Smooth muscle cell (in vitro differentiated cells): ENCODE data around the gene PHF13. TPM values are rescaled to one million over a fixed set of nuclear protein-coding genes. Genes with fewer than 3 reads are reported as not detected.

Experiments used
- DNase-seq: peaks from one replicate; lab custom pipeline; 2025; ENCODE audit not compliant: unreplicated experiment; lab: John Stamatoyannopoulos, UW
- H2AFZ ChIP-seq: fragments of 200-600 bp; sonication (generic); 2 replicates; pipeline ENCODE4 v1.6.0; 2016; ENCODE audit warnings: antibody characterized with exemption, low read depth, mild to moderate bottlenecking
- H3F3A ChIP-seq: fragments of 200-600 bp; sonication (generic); 2 replicates; pipeline ENCODE4 v1.6.0; 2017; ENCODE audit warnings: antibody characterized with exemption, low read depth
- H3K27ac ChIP-seq: fragments of 200-600 bp; sonication (generic); 2 replicates; pipeline ENCODE4 v1.5.1; 2016; ENCODE audit warnings: low read depth, mild to moderate bottlenecking
- H3K27me3 ChIP-seq: fragments of 200-600 bp; sonication (generic); 2 replicates; pipeline ENCODE4 v1.6.1; 2016; ENCODE audit warnings: low read depth, mild to moderate bottlenecking
- H3K36me3 ChIP-seq: fragments of 200-600 bp; sonication (generic); 2 replicates; pipeline ENCODE4 v1.5.1; 2016; ENCODE audit warnings: low read depth
- H3K4me1 ChIP-seq: fragments of 200-600 bp; sonication (generic); 2 replicates; pipeline ENCODE4 v1.5.1; 2016; ENCODE audit warnings: low read depth
- H3K4me2 ChIP-seq: fragments of 200-600 bp; sonication (generic); 2 replicates; pipeline ENCODE4 v1.6.0; 2016; ENCODE audit warnings: mild to moderate bottlenecking
- H3K4me3 ChIP-seq: fragments of 200-600 bp; sonication (generic); 2 replicates; pipeline ENCODE4 v1.5.1; 2016; ENCODE audit warnings: mild to moderate bottlenecking
- H3K79me2 ChIP-seq: fragments of 200-600 bp; sonication (generic); 2 replicates; pipeline ENCODE4 v1.6.0; 2016; ENCODE audit warnings: low read depth, mild to moderate bottlenecking
- H3K9ac ChIP-seq: fragments of 200-600 bp; sonication (generic); 2 replicates; pipeline ENCODE4 v1.6.0; 2016; ENCODE audit warnings: low read depth
- H3K9me3 ChIP-seq: fragments of 200-600 bp; sonication (generic); replicated peaks from 2 replicates; pipeline ENCODE4 v1.5.1; 2016; ENCODE audit warnings: low read depth
- H4K20me1 ChIP-seq: fragments of 200-600 bp; sonication (generic); 2 replicates; pipeline ENCODE4 v1.6.0; 2016; ENCODE audit warnings: low read depth
- WGBS: methylation state at CpG from one replicate; pipeline ENCODE4 v1.1.7; 2016; ENCODE audit warnings: low lambda C conversion rate; 5-methylcytosine and 5-hydroxymethylcytosine counted together
- polyA plus RNA-seq: library from polyadenylated mRNA; unstranded; fragments of >200 nt; fragmentation: Nextera tagmentation; extraction: Ambion mirVana; gene quantifications from 2 replicates; pipeline ENCODE4 v1.2.1, GENCODE V29; 2016
- total RNA-seq: library from RNA; depleted of rRNA; stranded (reverse); fragments of >200 nt; gene quantifications from 2 replicates; pipeline ENCODE4 v1.2.3, GENCODE V29; 2014
- TF ChIP-seq, protein P1 (sequence below): fragments of 200-600 bp; sonication (generic); IDR thresholded peaks from 2 replicates; pipeline ENCODE4 v1.5.1; 2017; ENCODE audit warnings: borderline replicate concordance, mild to moderate bottlenecking, antibody characterized with exemption; ENCODE audit not compliant: insufficient read depth, poor library complexity, severe bottlenecking

PHF13 gene
- total and polyA plus RNA-seq, 2 experiments from 2014 or later = 10.2 to 12.3 TPM

- Histone ChIP-seq H3K4me3 (no peak overlapping the region), H3K79me2 (peaks cover 27% of the 10 kb centered on the region), H3K4me1 (peaks cover 5% of the 10 kb centered on the region), H4K20me1 (peaks cover 23% of the 10 kb centered on the region), H3K9ac (no peak overlapping the region), H3K27me3 (no peaks in the 10 kb centered on the region), H2AFZ (no peak overlapping the region), H3K36me3 (no peaks in the 10 kb centered on the region), H3K9me3 (no peaks in the 10 kb centered on the region), H3K27ac (no peak overlapping the region), H3K4me2 (no peak overlapping the region), H3F3A (no peaks in the 10 kb centered on the region)
- TF ChIP-seq, protein P1, sequence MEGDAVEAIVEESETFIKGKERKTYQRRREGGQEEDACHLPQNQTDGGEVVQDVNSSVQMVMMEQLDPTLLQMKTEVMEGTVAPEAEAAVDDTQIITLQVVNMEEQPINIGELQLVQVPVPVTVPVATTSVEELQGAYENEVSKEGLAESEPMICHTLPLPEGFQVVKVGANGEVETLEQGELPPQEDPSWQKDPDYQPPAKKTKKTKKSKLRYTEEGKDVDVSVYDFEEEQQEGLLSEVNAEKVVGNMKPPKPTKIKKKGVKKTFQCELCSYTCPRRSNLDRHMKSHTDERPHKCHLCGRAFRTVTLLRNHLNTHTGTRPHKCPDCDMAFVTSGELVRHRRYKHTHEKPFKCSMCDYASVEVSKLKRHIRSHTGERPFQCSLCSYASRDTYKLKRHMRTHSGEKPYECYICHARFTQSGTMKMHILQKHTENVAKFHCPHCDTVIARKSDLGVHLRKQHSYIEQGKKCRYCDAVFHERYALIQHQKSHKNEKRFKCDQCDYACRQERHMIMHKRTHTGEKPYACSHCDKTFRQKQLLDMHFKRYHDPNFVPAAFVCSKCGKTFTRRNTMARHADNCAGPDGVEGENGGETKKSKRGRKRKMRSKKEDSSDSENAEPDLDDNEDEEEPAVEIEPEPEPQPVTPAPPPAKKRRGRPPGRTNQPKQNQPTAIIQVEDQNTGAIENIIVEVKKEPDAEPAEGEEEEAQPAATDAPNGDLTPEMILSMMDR = no peak
- WGBS = over 99% methylated on average over 8 of the region's 8 CpGs
- DNase-seq = no peak
Measured at GRCh38 chr1:6631058-6631457, 17.5 kb downstream of the PHF13 start.

GRCh38 chr1:6632588-6633514, 19.3 kb downstream of the PHF13 start:
- TF ChIP-seq, protein P1 = no peak
- H3K9ac ChIP-seq = no peak overlapping the region
- H3K9me3 ChIP-seq = no peaks in the 10 kb centered on the region
- H3K4me3 ChIP-seq = no peak overlapping the region
- no peak overlapping the region for H2AFZ ChIP-seq
- H3K4me2 ChIP-seq = no peak overlapping the region
- DNase-seq = no peak
- peaks cover 9% of the 10 kb centered on the region for H3K79me2 ChIP-seq
- H3F3A ChIP-seq = no peaks in the 10 kb centered on the region
- no peaks in the 10 kb centered on the region for H3K27me3 ChIP-seq
- H3K36me3 ChIP-seq = no peaks in the 10 kb centered on the region
- H3K27ac ChIP-seq = no peak overlapping the region
- no peaks in the 10 kb centered on the region for H3K4me1 ChIP-seq
- WGBS = 97% methylated on average over 30 of the region's 30 CpGs
- peaks cover 7% of the 10 kb centered on the region for H4K20me1 ChIP-seq

DNA sequence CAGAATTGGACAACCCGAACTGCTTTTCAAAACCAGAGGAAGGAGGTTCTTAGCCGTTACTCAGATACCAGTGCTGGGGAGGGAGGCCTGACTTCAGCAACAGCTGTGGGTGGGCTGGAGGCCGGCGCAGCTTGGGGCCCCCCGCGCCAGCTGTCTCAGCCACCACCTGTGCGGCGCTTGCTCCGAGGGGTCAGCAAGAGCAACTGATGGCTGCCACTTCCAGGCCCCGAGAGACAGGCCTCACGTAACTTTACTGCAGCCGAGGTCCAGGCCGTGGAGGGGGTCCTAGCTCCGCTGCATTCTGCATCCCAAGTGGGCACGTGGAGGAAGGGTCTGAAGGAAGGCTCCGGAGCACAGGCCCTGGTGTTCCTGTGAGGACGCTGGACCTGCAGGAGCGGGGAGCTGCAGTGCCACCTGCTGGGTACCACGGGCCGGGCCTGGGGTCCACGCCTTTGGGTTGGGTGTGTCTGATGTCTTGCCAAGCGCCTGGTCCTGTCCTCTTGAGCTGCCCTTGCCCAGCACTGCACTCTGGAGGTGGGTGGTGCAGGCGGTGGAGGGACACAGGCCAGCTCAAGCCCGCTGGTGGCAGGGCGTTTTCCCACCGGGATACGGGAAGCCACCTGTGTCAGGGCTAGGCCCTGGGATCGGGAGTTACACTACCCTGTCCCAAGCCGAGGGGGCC, 21.0 kb downstream of the PHF13 start:
- no peak for DNase-seq
- no peak overlapping the region for H2AFZ ChIP-seq

More for the DNA sequence above, 21.0 kb downstream of the PHF13 start:
- H3K4me2 ChIP-seq = no peak overlapping the region
- H3K9me3 ChIP-seq = no peaks in the 10 kb centered on the region
- TF ChIP-seq, protein P1 = peak; percentile 28
- no peaks in the 10 kb centered on the region for H3K4me1 ChIP-seq
- H3K27me3 ChIP-seq = no peaks in the 10 kb centered on the region
- no peaks in the 10 kb centered on the region for H3K79me2 ChIP-seq
- H3K36me3 ChIP-seq = no peaks in the 10 kb centered on the region
- no peaks in the 10 kb centered on the region for H3F3A ChIP-seq
- no peak overlapping the region for H3K9ac ChIP-seq
- H3K27ac ChIP-seq = no peak overlapping the region
- 86% methylated on average over 29 of the region's 29 CpGs for WGBS
- H3K4me3 ChIP-seq = no peak overlapping the region
- no peaks in the 10 kb centered on the region for H4K20me1 ChIP-seq
